ENCODE measurements around the gene BNC2.
"Not testable (repeated sequence)": the region's sequence is repeated elsewhere in the genome, so short reads cannot be mapped to it uniquely, and the experiment has no call there.

Gene BNC2

DNA sequence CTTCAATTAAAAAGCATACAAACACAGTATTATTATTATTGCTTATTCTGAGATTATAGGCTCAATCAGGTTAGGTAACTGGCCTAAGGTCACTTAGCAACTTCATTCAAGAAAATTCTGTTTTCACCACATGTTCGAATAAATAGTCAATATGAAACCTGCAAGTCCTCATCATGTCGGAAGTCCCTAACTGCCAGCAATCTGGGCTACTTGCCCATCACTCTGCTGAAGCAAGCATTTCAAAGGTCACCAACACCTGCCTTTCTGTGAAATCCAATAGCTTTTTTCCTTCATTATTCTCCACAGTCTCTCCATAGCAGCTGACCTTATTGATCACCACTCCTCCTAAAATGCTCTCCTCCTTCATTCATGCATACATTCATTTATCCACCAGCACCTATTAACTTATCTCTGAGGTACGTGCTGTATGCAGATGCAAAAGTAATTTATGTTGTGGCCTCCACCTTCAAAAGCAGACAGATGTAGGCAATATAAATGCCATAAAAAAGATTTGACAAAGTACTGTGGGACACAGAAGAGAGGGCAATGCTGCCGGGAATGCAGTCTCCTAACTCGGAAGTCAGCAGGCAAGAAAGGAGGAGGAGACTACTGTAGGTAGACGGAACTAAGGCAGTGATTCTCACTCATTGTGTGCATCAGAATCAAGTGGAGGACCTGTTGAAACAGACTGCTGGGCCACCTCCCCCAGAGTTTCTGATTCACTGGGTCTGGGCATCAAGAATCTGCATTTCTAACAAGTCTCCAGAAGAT, 310.9 kb downstream of the BNC2 start:
- H3K27me3 Mint-ChIP-seq: no peaks in the 10 kb centered on the region
- no peaks in the 10 kb centered on the region for H3K4me1 Mint-ChIP-seq (ENCODE audit: low read depth)
- H3K27ac Mint-ChIP-seq: no peak overlapping the region
- no peaks in the 10 kb centered on the region for H3K9me3 Mint-ChIP-seq (ENCODE audit: low read depth)
- no peaks in the 10 kb centered on the region for H3K36me3 Mint-ChIP-seq
- H3K4me3 Mint-ChIP-seq: no peak overlapping the region

DNA sequence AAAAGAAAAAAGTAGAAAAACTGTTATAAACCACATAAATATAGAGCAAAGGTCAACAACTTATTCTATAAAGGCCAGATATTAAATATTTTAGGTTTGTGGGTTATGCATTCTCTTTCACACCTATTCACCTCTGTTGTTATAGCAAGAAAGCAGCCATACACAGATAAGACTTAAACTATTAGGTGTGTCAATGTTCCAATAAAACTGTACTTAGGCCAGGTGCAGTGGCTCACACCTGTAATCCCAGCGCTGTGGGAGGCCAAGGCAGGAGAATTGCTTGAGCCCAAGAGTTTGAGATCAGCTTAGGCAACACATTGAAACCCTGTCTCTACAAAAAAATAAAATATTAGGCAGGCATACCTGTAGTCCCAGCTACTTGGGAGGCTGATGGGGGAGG, 314.7 kb downstream of the BNC2 start:
- no peaks in the 10 kb centered on the region for H3K4me1 Mint-ChIP-seq (ENCODE audit: low read depth)
- no peaks in the 10 kb centered on the region for H3K36me3 Mint-ChIP-seq

DNA sequence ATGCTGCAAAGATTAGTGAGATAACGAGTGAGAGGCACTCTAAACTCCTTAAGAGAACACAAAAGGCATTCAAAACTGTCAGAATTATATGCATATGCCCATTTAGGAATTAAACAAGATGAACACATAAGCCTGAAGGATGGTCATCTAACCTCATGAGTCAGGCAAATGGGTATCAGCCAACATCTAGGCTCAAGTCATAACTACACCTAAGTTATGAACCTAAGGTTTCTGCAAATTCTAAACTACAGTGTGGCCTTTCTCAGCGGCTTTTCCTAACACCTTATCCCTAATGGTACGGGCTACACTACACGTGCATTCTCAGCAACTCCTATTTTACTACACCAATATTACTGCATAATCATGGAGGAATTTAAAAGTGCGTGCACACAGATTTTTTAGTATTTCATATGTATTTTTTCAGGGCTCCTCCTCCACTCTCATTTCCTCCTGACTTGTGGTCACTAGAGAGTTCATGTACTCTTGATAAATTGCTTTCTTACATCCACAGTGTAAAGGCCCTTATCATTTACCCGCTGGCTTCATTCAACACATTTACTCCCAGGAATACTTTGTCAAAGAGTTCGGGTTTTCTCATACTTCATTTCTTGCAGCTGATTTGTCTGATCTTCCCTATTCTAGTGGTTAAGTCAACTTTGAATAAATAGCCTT, 316.5 kb downstream of the BNC2 start:
- H3K27ac Mint-ChIP-seq: no peak overlapping the region
- H3K27me3 Mint-ChIP-seq: no peaks in the 10 kb centered on the region
- H3K36me3 Mint-ChIP-seq: no peaks in the 10 kb centered on the region
- H3K4me3 Mint-ChIP-seq: no peak overlapping the region
- H3K4me1 Mint-ChIP-seq (ENCODE audit: low read depth): no peaks in the 10 kb centered on the region
- H3K9me3 Mint-ChIP-seq (ENCODE audit: low read depth): no peaks in the 10 kb centered on the region

More for the DNA sequence above, 314.7 kb downstream of the BNC2 start:
- Mint-ChIP-seq H3K9me3 (ENCODE audit: low read depth) (no peaks in the 10 kb centered on the region), H3K4me3 (no peak overlapping the region), H3K27me3 (no peaks in the 10 kb centered on the region), H3K27ac (no peak overlapping the region)

DNA sequence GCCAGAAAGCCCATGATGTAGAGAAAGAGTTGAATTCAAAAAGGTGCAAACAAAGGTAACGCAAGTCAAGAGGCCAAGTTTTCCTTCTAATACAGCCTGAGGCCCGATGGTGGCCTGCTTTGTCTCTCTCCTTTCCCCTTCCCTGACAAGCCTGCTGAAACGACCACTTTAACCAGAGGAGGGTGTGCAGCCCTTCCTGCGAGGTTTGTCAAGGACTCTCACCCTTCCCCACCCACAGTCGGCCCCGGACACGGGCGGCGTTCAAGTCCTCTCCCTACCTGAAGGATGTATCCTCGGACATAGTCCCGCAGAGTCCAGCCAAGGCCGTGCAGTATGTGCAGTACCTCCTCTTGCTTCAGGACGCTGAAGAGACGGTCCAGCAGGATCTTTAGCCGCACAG, 318.2 kb downstream of the BNC2 start:
- H3K27me3 Mint-ChIP-seq: no peaks in the 10 kb centered on the region
- H3K4me1 Mint-ChIP-seq (ENCODE audit: low read depth): no peaks in the 10 kb centered on the region
- H3K9me3 Mint-ChIP-seq (ENCODE audit: low read depth): no peaks in the 10 kb centered on the region
- H3K36me3 Mint-ChIP-seq: no peaks in the 10 kb centered on the region
- no peak overlapping the region for H3K4me3 Mint-ChIP-seq
- H3K27ac Mint-ChIP-seq: no peak overlapping the region

DNA sequence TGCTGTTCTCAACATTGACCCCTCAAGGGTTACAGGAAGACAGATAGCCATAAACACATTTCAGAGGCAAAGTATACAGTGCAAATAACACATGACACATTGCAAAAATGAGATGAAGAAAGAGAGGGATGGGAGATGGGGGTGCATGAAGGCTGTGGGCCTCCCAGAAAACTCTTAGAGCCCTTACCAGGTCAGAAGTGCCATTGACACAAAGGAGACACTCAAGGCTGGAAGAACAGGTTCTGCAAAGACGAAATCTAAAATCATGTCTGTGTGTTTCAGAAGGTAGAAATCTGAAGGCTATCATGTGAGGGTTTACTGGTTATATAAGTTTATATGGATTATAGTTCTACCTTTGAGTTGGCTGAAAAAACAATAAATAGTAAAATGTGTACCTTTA, 318.8 kb downstream of the BNC2 start:
- H3K27ac Mint-ChIP-seq: no peak overlapping the region
- no peaks in the 10 kb centered on the region for H3K36me3 Mint-ChIP-seq
- no peak overlapping the region for H3K4me3 Mint-ChIP-seq
- H3K27me3 Mint-ChIP-seq: no peaks in the 10 kb centered on the region
- H3K9me3 Mint-ChIP-seq (ENCODE audit: low read depth): no peaks in the 10 kb centered on the region
- H3K4me1 Mint-ChIP-seq (ENCODE audit: low read depth): no peaks in the 10 kb centered on the region

DNA sequence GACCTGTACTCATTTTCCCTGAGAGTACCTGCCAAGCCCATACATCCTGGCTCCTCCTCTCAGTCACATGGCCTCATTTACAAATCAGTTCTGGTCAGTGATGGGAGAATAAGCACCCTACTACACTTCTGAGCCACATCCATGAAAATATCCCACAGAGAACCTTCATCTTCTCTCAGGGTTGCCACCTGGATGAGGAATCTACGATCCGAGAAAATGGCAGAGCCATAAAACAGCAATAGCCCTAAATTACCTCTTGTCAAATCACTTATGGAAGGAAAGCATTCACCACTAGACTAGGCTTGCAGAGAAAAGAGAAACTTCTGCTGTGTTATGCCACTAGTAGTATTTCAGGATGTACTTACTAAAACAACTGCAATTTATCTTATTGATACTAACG, 324.8 kb downstream of the BNC2 start:
- Mint-ChIP-seq H3K9me3 (ENCODE audit: low read depth) (no peaks in the 10 kb centered on the region), H3K27me3 (no peaks in the 10 kb centered on the region), H3K36me3 (no peaks in the 10 kb centered on the region), H3K4me3 (no peak overlapping the region), H3K4me1 (ENCODE audit: low read depth) (peaks cover 10% of the 10 kb centered on the region), H3K27ac (no peak overlapping the region)

DNA sequence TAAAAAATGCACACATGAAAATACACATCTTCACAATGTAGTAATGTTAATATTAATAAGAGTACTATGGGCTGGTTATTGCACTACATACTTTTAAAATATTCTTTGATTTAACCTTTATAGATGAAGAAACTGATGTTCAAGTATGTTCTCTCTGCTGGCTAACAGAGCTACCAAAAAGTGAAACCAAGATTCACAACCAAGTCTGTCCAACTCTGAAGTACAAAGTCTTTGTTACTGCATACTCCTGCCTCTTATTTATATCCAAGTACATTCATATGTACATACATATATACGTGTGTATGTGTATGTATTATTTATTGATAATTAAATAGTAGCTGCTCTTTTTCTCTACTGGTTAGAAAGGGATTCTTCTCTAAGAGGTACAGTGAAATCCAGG, 325.6 kb downstream of the BNC2 start:
- Mint-ChIP-seq H3K27me3 (no peaks in the 10 kb centered on the region), H3K9me3 (ENCODE audit: low read depth) (no peaks in the 10 kb centered on the region), H3K27ac (no peak overlapping the region), H3K4me3 (no peak overlapping the region), H3K36me3 (no peaks in the 10 kb centered on the region), H3K4me1 (ENCODE audit: low read depth) (peaks cover 10% of the 10 kb centered on the region)

DNA sequence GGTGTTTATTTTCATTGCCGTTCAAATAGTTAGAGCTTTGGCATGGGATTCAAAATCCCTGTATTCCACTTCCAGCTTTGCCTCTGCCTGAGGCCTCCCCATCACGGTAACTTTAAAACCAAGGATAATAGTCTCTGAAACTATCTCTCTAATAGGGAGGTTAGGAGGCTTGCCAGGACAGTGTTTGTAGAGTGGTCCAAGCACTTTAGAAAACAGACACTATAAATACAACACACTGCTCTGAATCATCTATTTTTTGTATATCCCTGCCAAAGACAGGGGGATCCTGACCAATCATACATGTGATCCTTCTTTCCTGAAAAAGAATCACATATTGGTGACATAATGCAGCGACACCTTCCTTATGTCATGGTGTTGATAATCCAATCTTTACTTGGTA, 326.8 kb downstream of the BNC2 start:
- no peak overlapping the region for H3K27ac Mint-ChIP-seq
- H3K4me3 Mint-ChIP-seq: no peak overlapping the region
- H3K36me3 Mint-ChIP-seq: no peaks in the 10 kb centered on the region

DNA sequence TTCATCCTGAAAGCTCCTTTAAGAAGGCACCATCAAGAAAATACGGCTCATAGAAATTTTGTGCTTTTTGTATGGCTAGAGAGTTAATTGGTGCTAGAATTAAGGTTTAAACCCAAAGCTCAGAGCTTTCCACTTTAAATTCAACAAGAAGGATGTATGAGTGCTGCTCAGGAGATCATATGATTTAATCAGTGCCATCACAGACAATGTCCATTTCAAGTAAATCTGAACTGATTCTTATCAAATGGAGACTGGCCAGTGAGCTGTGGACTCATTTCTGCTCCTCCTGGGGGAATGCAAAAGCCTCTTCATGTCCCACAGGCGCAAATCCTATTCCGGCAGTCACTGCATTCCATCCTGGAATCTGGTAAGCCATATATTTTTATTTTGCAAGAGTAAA, 327.2 kb downstream of the BNC2 start:
- Mint-ChIP-seq H3K36me3 (no peaks in the 10 kb centered on the region), H3K27me3 (no peaks in the 10 kb centered on the region), H3K4me1 (ENCODE audit: low read depth) (peaks cover 10% of the 10 kb centered on the region), H3K4me3 (no peak overlapping the region), H3K27ac (no peak overlapping the region), H3K9me3 (ENCODE audit: low read depth) (no peaks in the 10 kb centered on the region)

More for the DNA sequence above, 326.8 kb downstream of the BNC2 start:
- Mint-ChIP-seq H3K27me3 (no peaks in the 10 kb centered on the region), H3K9me3 (ENCODE audit: low read depth) (no peaks in the 10 kb centered on the region), H3K4me1 (ENCODE audit: low read depth) (peaks cover 10% of the 10 kb centered on the region)

DNA sequence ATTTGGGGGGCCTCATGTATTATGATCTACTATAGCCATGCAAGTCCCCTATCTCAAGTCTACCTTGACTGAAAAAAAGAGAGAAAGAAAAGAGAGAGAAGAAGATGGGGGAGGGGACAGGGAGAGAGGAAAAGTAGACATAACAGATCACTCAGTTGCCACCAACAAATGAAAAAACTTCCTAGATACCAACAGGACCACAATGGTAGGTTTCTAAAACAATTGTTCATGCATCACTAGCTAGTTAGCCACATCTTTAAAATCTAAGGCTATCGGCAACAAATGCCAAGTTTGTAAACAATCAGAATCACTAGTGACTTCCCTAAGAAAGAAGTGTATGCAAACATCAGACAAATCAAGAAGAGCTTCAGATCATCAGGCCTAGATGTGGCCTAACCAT, 328.2 kb downstream of the BNC2 start:
- H3K27ac Mint-ChIP-seq: no peak overlapping the region
- no peaks in the 10 kb centered on the region for H3K9me3 Mint-ChIP-seq (ENCODE audit: low read depth)
- H3K27me3 Mint-ChIP-seq: no peaks in the 10 kb centered on the region
- no peaks in the 10 kb centered on the region for H3K36me3 Mint-ChIP-seq
- no peak overlapping the region for H3K4me3 Mint-ChIP-seq
- peaks cover 10% of the 10 kb centered on the region for H3K4me1 Mint-ChIP-seq (ENCODE audit: low read depth)

DNA sequence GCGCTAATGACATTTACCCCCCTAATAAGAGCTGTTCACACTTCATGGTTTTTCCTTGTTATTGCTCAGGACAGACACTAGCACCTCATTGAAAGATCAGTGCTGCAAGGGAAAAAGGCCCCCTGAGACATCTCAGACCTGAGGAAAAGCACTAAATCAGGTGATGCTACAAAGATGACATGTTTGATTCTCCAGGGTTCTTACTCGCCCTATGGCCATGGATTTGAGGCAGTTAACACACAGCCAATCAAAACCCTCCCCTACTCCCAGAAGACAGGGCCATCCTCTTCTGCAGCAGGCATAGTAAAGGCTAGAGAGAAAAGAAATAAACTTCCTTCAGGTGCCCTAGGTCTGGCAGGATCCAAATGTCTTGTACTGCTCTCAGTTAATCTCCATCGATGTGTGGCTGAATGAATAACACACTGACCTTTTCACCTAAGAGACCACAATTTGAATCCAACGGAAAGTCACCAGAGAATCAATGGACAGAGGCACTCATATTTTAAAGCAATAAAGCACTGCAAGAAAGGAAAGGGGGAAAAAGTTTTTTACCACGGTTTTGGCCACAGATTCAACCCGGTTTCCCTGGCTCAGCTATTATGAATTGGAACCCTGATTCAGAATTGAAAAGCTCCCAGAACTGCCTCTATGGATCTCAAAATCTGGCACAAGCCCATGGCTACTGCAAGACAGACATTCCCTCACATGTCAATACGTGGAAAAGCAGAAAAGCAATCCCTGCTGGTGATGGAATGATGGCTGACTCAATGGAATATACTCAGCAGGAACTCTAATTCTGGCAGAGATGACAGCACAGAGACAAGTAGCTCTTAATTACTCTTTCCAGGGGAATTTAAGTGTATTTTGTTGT, 329.5 kb downstream of the BNC2 start:
- Mint-ChIP-seq H3K4me1 (ENCODE audit: low read depth) (peaks cover 10% of the 10 kb centered on the region), H3K9me3 (ENCODE audit: low read depth) (no peaks in the 10 kb centered on the region), H3K27ac (no peak overlapping the region), H3K27me3 (no peaks in the 10 kb centered on the region), H3K4me3 (no peak overlapping the region), H3K36me3 (no peaks in the 10 kb centered on the region)

DNA sequence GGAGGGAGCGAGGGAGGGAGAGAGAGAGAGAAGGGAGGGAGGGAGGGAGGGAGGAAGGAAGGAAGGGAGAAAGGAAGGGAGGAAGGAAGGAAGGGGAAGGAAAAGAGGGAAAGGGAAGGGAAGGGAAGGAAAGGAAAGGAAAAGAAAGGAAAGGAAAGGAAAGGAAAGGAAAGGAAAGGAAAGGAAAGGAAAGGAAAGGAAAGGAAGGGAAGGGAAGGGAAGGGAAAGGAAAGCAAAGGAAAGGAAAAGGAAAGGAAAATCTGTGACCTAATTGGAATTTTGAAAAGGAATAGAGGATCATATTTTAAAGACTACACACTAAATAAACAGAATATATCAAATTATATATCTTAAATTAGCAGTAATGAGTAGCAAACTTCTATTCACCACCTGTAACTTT, 330.8 kb downstream of the BNC2 start:
- not testable (repeated sequence) for H3K36me3 Mint-ChIP-seq; H3K27me3 Mint-ChIP-seq; H3K4me3 Mint-ChIP-seq; H3K9me3 Mint-ChIP-seq (ENCODE audit: low read depth); H3K27ac Mint-ChIP-seq
- H3K4me1 Mint-ChIP-seq (ENCODE audit: low read depth): peaks cover 10% of the 10 kb centered on the region

DNA sequence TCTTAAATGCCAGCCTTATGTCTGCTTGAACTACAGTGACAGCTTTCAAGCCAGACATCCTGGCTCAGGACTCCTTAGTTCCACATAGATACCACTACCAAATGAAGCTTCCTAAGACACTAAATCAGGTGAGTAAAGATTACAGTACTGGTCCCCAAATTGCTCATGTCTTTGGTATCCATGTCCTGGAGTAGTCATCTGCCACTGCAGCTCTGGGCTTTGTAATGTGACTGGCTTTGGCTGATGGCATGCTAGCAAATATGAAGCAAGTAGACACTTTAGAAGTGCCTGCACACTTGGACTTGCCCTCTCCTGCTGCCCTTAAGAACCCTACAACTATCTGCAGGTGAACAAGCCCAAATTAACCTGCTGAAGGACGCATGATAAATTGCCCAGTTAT, 334.9 kb downstream of the BNC2 start:
- no peaks in the 10 kb centered on the region for H3K27me3 Mint-ChIP-seq
- no peaks in the 10 kb centered on the region for H3K36me3 Mint-ChIP-seq
- no peaks in the 10 kb centered on the region for H3K4me1 Mint-ChIP-seq (ENCODE audit: low read depth)
- no peaks in the 10 kb centered on the region for H3K9me3 Mint-ChIP-seq (ENCODE audit: low read depth)
- H3K4me3 Mint-ChIP-seq: no peak overlapping the region
- no peak overlapping the region for H3K27ac Mint-ChIP-seq

DNA sequence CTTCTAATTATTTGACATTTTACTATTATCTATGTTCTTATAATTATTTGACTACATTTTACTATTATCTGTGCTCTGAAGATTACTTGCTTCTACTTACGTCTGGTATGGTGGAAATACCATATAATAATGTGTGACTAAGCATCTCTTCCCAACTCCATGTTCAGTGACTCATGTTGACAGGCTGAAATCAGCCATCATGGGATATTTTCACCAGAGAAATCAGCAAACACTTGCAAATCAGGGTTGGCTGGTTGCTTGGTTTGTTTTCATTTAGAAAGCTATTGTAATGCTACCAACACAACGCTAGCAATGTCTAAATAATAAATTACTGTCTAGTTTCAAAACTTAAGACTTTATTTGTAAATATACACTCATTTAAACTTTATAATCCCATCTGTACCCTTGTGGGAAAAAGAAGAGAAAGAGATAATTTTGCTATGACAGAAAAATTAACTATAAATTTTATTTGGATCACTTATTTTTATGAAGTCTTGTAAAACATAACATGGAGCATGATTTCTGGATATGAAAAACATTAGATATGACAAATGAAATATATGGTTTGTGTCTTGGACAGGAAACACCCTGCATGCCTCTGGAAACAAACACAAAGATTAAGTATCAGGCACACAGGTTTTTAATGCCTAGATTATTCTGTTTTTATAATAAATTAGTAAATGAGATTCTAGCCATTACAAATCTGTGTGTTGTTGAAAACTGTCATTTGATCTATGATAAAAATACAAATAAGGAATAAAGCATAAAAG, 337.6 kb downstream of the BNC2 start:
- H3K27me3 Mint-ChIP-seq: no peaks in the 10 kb centered on the region
- H3K4me3 Mint-ChIP-seq: no peak overlapping the region
- no peak overlapping the region for H3K27ac Mint-ChIP-seq
- no peaks in the 10 kb centered on the region for H3K9me3 Mint-ChIP-seq (ENCODE audit: low read depth)
- no peaks in the 10 kb centered on the region for H3K4me1 Mint-ChIP-seq (ENCODE audit: low read depth)
- H3K36me3 Mint-ChIP-seq: no peaks in the 10 kb centered on the region

DNA sequence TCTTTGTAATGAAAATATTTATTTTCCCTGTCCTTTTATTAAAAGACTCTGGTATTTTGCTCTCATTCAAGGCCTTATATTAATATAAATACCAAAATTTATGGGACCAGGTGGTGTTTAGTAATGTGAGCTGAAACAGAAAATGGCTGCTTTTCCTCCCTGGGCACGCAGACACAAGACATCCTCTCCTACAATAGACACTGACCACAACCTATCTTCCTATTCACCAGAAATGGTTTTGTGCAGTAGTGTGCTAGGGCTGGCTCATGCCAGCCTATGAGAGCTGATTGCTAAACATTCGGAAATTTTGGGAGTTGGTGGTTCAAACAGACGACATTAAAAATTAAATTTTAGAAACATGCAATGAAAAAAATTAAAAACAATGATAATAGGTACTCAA, 338.2 kb downstream of the BNC2 start:
- H3K9me3 Mint-ChIP-seq (ENCODE audit: low read depth): no peaks in the 10 kb centered on the region
- H3K27me3 Mint-ChIP-seq: no peaks in the 10 kb centered on the region
- no peaks in the 10 kb centered on the region for H3K36me3 Mint-ChIP-seq
- no peak overlapping the region for H3K27ac Mint-ChIP-seq
- no peaks in the 10 kb centered on the region for H3K4me1 Mint-ChIP-seq (ENCODE audit: low read depth)
- no peak overlapping the region for H3K4me3 Mint-ChIP-seq
